Ectodermal cell (in vitro differentiated cells): ENCODE measurements around the gene TCFL5.
"Not testable (repeated sequence)": the region's sequence is repeated elsewhere in the genome, so short reads cannot be mapped to it uniquely, and the experiment has no call there.

Source experiments
- H3K27ac ChIP-seq: 2 replicates; pipeline ENCODE4 v1.7.0; 2013; ENCODE audit warnings: mild to moderate bottlenecking, low read depth, low read length; ENCODE audit not compliant: insufficient read depth, poor library complexity, severe bottlenecking
- H3K27me3 ChIP-seq: 2 replicates; pipeline ENCODE4 v1.7.0; 2013; ENCODE audit warnings: mild to moderate bottlenecking, low read length; ENCODE audit not compliant: insufficient read depth, control insufficient read depth, poor library complexity, severe bottlenecking
- H3K36me3 ChIP-seq: one replicate; pipeline ENCODE4 v1.7.0; 2013; ENCODE audit warnings: low read length; ENCODE audit not compliant: control insufficient read depth, insufficient read depth
- H3K4me1 ChIP-seq: one replicate; pipeline ENCODE4 v1.7.0; 2013; ENCODE audit warnings: low read length; ENCODE audit not compliant: control insufficient read depth, insufficient read depth
- H3K4me3 ChIP-seq: 2 replicates; pipeline ENCODE4 v1.7.0; 2013; ENCODE audit warnings: low read depth, low read length, control low read depth; ENCODE audit not compliant: insufficient read depth
- H3K9me3 ChIP-seq: 2 replicates; pipeline ENCODE4 v1.7.0; 2013; ENCODE audit warnings: mild to moderate bottlenecking, low read length, moderate library complexity; ENCODE audit not compliant: control insufficient read depth
- WGBS, 2 experiments: methylation state at CpG; one replicate each; pipeline ENCODE4 v1.1.7; 2013; ENCODE audit warnings: missing lambda C conversion rate in 2 of 2; 5-methylcytosine and 5-hydroxymethylcytosine counted together

Gene TCFL5

GRCh38 chr20:62855120-62855519, 6.5 kb downstream of the TCFL5 start:
- Histone ChIP-seq H3K9me3 (no peaks in the 10 kb centered on the region), H3K36me3 (peaks cover 29% of the 10 kb centered on the region), H3K27ac (no peak overlapping the region), H3K4me3 (no peak overlapping the region), H3K4me1 (peaks cover 11% of the 10 kb centered on the region), H3K27me3 (peaks cover 1% of the 10 kb centered on the region)
- WGBS, 2 experiments: 93 to 94% methylated on average over 5 of the region's 5 CpGs

- Histone ChIP-seq H3K4me1 (peaks cover under 1% of the 10 kb centered on the region), H3K9me3 (no peaks in the 10 kb centered on the region), H3K27ac (no peak overlapping the region), H3K27me3 (no peaks in the 10 kb centered on the region), H3K36me3 (peaks cover 29% of the 10 kb centered on the region), H3K4me3 (no peak overlapping the region)
- WGBS, 2 experiments: 97% methylated on average over 13 of the region's 13 CpGs
Measured at GRCh38 chr20:62854121-62854520, 7.5 kb downstream of the TCFL5 start.

DNA sequence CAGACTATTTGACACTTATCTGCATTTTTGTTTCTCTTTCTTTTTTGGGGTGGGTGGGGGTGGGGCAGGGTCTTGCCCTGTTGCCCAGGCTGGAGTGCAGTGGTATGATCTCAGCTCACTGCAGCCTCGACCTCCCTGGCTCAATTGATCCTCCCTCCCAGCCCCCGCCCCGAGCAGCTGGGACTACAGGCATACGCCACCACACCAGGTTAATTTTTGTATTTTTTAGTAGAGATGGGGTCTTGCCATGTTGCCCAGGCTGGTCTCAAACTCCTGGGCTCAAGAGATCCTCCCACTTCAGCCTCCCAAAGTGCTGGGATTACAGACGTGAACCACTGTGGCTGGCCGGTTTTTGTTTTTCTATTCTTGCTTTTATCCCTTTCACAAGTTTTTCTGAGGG, 8.3 kb downstream of the TCFL5 start:
- not testable (repeated sequence) for H3K4me3 ChIP-seq, H3K27me3 ChIP-seq, H3K4me1 ChIP-seq, H3K9me3 ChIP-seq, H3K27ac ChIP-seq
- 94% methylated on average over 6 of the region's 6 CpGs for WGBS, 2 experiments
- H3K36me3 ChIP-seq: peaks cover 29% of the 10 kb centered on the region

- H3K36me3 ChIP-seq: peaks cover 29% of the 10 kb centered on the region
- no peaks in the 10 kb centered on the region for H3K9me3 ChIP-seq
- no peak overlapping the region for H3K4me3 ChIP-seq
- H3K4me1 ChIP-seq: no peaks in the 10 kb centered on the region
- WGBS, 2 experiments: 96% methylated on average over 12 of the region's 12 CpGs
- no peaks in the 10 kb centered on the region for H3K27me3 ChIP-seq
- no peak overlapping the region for H3K27ac ChIP-seq
Measured at GRCh38 chr20:62852841-62853240, 8.8 kb downstream of the TCFL5 start.

DNA sequence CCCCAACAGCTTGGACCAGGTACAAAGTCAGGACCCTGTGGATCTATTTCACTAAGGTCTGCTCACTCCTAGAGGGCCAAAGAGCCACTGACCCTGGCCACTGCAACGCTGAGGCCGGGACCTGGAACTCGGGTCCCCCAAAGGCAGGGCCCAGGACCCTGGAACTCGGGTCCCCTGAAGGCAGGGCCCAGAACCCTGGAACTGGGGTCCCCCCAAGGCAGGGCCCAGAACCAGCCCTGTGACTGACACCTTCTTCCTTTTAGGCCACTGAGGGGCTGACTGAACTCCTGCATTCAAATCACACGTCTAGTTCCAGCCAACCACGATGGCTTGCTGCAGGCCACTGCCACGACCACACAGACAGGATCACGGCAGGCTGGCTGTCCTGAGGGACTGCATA, 9.4 kb downstream of the TCFL5 start:
- H3K27me3 ChIP-seq: no peaks in the 10 kb centered on the region
- H3K9me3 ChIP-seq: no peaks in the 10 kb centered on the region
- peaks cover 27% of the 10 kb centered on the region for H3K36me3 ChIP-seq
- H3K4me1 ChIP-seq: no peaks in the 10 kb centered on the region
- H3K27ac ChIP-seq: no peak overlapping the region
- WGBS, 2 experiments: 94 to 97% methylated on average over 8 of the region's 8 CpGs
- H3K4me3 ChIP-seq: no peak overlapping the region

DNA sequence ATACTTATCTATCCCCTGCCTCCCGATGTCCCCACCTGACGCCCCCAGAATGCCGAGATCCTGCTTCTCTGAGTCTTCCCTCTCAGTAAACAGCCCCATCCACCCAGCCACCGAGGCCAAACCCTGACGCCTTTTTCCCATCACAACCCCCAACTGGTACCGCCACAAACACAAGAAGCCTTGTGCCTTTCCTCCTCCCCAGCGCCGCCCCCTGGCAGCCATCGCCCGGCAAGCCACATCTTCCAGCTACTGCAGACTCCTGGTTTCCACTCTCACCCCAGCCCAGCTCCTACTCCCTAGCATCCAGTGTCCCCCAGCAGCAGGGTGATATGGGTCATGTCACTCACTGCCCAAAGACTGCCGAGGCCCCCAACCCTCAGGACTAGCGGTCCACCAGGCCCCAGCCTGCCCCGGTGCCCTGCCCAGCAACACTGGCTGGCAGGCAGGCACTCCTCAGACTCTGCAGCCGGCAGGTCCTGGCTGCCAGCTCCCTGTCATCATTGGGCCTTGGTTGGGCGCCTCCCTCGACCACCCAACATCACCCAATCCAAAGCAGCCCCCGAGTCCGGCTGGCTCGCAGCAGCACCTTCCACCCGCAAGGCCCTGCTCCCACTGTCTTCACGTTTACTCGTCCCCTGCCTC, 11.2 kb downstream of the TCFL5 start:
- Histone ChIP-seq H3K27me3 (no peaks in the 10 kb centered on the region), H3K4me1 (no peaks in the 10 kb centered on the region), H3K27ac (no peak overlapping the region), H3K4me3 (no peak overlapping the region), H3K36me3 (peaks cover 16% of the 10 kb centered on the region), H3K9me3 (no peaks in the 10 kb centered on the region)
- 88 to 89% methylated on average over 22 of the region's 22 CpGs for WGBS, 2 experiments

DNA sequence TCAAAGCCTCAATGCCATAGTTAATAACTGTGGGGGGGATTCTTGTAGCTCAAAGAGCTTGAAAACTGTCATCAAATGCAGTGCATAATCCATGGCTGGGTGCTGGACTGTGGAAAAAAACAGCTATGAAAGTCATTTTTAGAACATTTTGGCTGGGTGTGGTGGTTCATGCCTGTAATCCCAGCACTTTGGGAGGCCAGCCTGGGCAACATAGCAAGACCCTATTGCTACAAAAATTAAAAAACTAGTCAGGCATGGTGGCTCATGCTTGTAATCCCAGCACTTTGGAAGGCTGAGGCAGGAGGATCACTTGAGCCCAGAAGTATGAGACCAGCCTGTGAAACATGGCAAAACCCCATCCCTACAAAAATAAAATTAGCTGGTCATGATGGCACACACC, 12.2 kb downstream of the TCFL5 start:
- H3K27me3 ChIP-seq: no peaks in the 10 kb centered on the region
- H3K9me3 ChIP-seq: no peaks in the 10 kb centered on the region
- H3K4me3 ChIP-seq: no peak overlapping the region
- no peaks in the 10 kb centered on the region for H3K4me1 ChIP-seq
- no peak overlapping the region for H3K27ac ChIP-seq
- H3K36me3 ChIP-seq: peaks cover 16% of the 10 kb centered on the region

DNA sequence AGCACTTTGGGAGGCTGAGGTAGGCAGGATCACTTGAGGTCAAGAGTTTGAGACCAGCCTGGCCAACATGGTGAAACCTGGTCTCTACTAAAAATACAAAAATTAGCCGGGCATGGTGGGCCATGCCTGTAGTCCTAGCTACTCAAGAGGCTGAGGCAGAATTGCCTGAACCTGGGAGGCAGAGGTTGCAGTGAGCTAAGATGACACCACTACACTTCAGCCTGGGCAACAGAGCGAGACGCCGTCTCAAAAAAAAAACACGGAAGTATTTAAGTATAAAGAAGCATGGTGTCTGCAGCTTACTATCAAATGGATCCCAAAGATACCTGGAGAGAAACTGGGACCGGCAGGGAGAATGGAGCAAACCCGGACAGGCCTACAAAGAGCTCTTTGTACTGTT, 12.7 kb downstream of the TCFL5 start:
- H3K27me3 ChIP-seq, H3K9me3 ChIP-seq, H3K4me3 ChIP-seq, H3K27ac ChIP-seq, H3K4me1 ChIP-seq: not testable (repeated sequence)
- peaks cover 13% of the 10 kb centered on the region for H3K36me3 ChIP-seq
- WGBS, 2 experiments: 90 to 95% methylated on average over 7 of the region's 7 CpGs

DNA sequence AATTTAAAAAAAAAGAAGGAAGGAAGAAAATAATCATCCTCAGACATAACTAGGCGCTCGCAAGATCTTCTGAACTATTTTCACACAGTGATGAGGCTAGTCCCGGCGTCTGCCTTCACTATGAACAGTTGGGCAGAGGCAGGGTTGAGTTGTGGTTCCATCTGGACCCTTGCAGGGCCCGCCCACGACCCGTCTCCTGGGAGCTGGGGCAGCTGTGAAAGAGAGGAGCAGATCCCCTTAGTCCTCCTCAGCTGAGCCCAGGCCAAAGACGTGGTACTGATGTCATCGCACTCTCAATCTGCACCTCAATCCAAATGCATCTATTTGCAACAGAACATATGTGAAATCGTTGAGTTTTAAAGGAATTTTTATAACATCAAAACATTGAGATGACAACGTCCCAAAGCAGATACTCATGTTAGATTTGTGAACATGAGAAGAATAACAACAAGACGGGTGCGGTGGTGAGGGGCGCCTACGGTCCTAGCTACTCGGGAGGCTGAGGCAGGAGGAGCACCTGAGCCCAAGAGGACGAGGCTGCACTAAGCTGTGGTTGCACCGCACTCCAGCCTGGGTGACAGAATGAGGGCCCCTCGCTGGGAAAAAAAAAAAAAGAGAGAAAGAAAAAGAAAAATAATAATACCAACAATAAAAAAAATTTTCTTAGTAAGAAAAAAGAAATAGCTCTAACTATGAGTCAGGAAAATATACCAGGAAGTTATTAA, 15.3 kb downstream of the TCFL5 start:
- H3K4me3 ChIP-seq: no peak overlapping the region
- H3K27ac ChIP-seq: no peak overlapping the region
- no peaks in the 10 kb centered on the region for H3K4me1 ChIP-seq
- H3K9me3 ChIP-seq: no peaks in the 10 kb centered on the region
- no peaks in the 10 kb centered on the region for H3K27me3 ChIP-seq
- 96% methylated on average over 17 to 18 of the region's 19 CpGs for WGBS, 2 experiments
- H3K36me3 ChIP-seq: no peaks in the 10 kb centered on the region

- 95 to 96% methylated on average over 15 to 16 of the region's 16 CpGs for WGBS, 2 experiments
- Histone ChIP-seq H3K4me1 (peaks cover 3% of the 10 kb centered on the region), H3K27me3 (no peaks in the 10 kb centered on the region), H3K4me3 (no peak overlapping the region), H3K9me3 (no peaks in the 10 kb centered on the region), H3K36me3 (no peaks in the 10 kb centered on the region), H3K27ac (no peak overlapping the region)
Measured at GRCh38 chr20:62845416-62846160, 16.0 kb downstream of the TCFL5 start.
